GM23338 (cell line): ENCODE results near the gene TPSB2.

Experiments used
- EZH2 ChIP-seq: fragments of 200-600 bp; sonication (generic); IDR thresholded peaks from one replicate; pipeline ENCODE4 v1.8.0; 2017; ENCODE audit warnings: antibody characterized with exemption, mild to moderate bottlenecking, low read depth; ENCODE audit not compliant: unreplicated experiment
- EZH2phosphoT487 ChIP-seq: fragments of 200-600 bp; sonication (generic); IDR thresholded peaks from one replicate; pipeline ENCODE4 v1.8.1; 2018; ENCODE audit warnings: antibody characterized with exemption; ENCODE audit not compliant: unreplicated experiment
- POLR2AphosphoS5 ChIP-seq: IDR thresholded peaks from 2 replicates; pipeline ENCODE4 v1.6.1; 2016; ENCODE audit warnings: antibody characterized with exemption, low read depth
- REST ChIP-seq: IDR thresholded peaks from one replicate; pipeline ENCODE4 v1.6.1; 2018; ENCODE audit warnings: antibody characterized with exemption; ENCODE audit not compliant: unreplicated experiment
- TF ChIP-seq, protein P1 (sequence below), 2 experiments: fragments of 200-600 bp in 1 of 2; sonication (generic) in 1 of 2; conservative IDR thresholded peaks; 2 replicates each; pipeline versions ENCODE4 v1.5.1 to v1.6.1; 2016 to 2017; ENCODE audit warnings: antibody characterized with exemption in 2 of 2, low read depth in 2 of 2, mild to moderate bottlenecking in 2 of 2, moderate library complexity in 1 of 2
- TF ChIP-seq, protein P2 (sequence below): IDR thresholded peaks from 2 replicates; pipeline ENCODE4 v1.6.1; 2016; ENCODE audit warnings: antibody characterized with exemption

DNA sequence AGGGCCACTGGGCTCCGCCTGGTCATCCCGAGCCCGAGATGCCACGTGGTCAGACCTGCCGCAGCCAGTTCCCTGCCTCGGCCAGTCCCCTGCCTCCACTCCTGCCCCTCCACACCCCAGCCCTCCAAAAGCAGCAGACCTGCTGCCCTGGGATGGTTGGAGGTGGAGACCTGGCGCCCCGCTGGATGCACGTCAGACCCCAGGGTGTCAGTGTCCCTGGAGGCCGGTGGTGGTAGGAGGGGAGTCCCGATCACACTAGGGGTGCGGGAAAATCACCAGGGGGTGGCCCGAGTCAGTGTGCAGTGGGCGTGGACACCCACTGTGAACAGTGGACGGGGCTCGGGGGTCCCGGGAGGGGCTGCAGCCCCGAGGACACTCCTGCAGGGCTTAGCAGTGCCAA is 31.8 kb downstream of the TPSB2 start:
- TF ChIP-seq, protein P1, sequence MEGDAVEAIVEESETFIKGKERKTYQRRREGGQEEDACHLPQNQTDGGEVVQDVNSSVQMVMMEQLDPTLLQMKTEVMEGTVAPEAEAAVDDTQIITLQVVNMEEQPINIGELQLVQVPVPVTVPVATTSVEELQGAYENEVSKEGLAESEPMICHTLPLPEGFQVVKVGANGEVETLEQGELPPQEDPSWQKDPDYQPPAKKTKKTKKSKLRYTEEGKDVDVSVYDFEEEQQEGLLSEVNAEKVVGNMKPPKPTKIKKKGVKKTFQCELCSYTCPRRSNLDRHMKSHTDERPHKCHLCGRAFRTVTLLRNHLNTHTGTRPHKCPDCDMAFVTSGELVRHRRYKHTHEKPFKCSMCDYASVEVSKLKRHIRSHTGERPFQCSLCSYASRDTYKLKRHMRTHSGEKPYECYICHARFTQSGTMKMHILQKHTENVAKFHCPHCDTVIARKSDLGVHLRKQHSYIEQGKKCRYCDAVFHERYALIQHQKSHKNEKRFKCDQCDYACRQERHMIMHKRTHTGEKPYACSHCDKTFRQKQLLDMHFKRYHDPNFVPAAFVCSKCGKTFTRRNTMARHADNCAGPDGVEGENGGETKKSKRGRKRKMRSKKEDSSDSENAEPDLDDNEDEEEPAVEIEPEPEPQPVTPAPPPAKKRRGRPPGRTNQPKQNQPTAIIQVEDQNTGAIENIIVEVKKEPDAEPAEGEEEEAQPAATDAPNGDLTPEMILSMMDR (conservative IDR thresholded peaks at IDR 0.05; ENCODE audit: low read depth in 2 of 2): no peak
- TF ChIP-seq REST: no peak
- TF ChIP-seq EZH2: no peak
- no peak for TF ChIP-seq POLR2AphosphoS5
- TF ChIP-seq EZH2phosphoT487: no peak
- TF ChIP-seq, protein P2, sequence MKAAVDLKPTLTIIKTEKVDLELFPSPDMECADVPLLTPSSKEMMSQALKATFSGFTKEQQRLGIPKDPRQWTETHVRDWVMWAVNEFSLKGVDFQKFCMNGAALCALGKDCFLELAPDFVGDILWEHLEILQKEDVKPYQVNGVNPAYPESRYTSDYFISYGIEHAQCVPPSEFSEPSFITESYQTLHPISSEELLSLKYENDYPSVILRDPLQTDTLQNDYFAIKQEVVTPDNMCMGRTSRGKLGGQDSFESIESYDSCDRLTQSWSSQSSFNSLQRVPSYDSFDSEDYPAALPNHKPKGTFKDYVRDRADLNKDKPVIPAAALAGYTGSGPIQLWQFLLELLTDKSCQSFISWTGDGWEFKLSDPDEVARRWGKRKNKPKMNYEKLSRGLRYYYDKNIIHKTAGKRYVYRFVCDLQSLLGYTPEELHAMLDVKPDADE: no peak
